ENCODE results near the gene MICB. TPM values are rescaled to one million over a fixed set of nuclear protein-coding genes. Genes with fewer than 3 reads are reported as not detected.

The MICB gene
- total and polyA plus RNA-seq, 2 of the 8 experiments (the other 6 are each of a cell fraction or from before 2014, with no cell fraction given) = 16.2 to 25.3 TPM

GRCh38 chr6:31462026-31462963 is 35.6 kb upstream of the MICB start:
- Histone ChIP-seq H4K20me1 (replicated peaks in 1 of 2; ENCODE audit: control insufficient read depth in 1 of 2, insufficient read depth in 2 of 2, low read length in 2 of 2) (no peaks in the 10 kb centered on the region), H3K23me2 (ENCODE audit: low read depth, low read length) (no peaks in the 10 kb centered on the region), H4K8ac (ENCODE audit: extremely low read depth, insufficient read depth, low read length) (no peak overlapping the region), H3K9me3 (ENCODE audit: insufficient read depth in 2 of 2, low read depth in 1 of 2, low read length in 1 of 2) (no peaks in the 10 kb centered on the region), H2AK5ac (ENCODE audit: low read depth, low read length) (0 out of 2 replicates have a peak overlapping the region, but pooled peaks have one; percentile 19), H3K4ac (replicated peaks; ENCODE audit: insufficient read length, low read depth, low read length) (no peak overlapping the region), H3K18ac (ENCODE audit: extremely low read depth, low read length) (peak overlapping the region; percentile 19), H3K79me2 (ENCODE audit: control insufficient read depth in 1 of 2, insufficient read depth in 2 of 2, low read length in 2 of 2) (no peaks in the 10 kb centered on the region), H2BK12ac (ENCODE audit: low read depth, low read length) (no peak overlapping the region), H2BK120ac (replicated peaks; ENCODE audit: low read depth, low read length) (no peak overlapping the region), H3K4me1 (replicated peaks in 1 of 4; ENCODE audit: control insufficient read depth in 3 of 4, insufficient read depth in 4 of 4, low read length in 3 of 4) (peaks cover 0 to 2% (median 0%) of the 10 kb centered on the region in 4 experiments; a peak in 1 of 7 replicates), H2AFZ (ENCODE audit: low read length) (peak overlapping the region; percentile 98), H3K14ac (ENCODE audit: insufficient read length) (no peak overlapping the region), H3K36me3 (ENCODE audit: control insufficient read depth in 2 of 4, insufficient read depth in 4 of 4, low read length in 3 of 4) (no peaks in the 10 kb centered on the region), H2BK5ac (ENCODE audit: low read depth, low read length) (no peak overlapping the region), H4K91ac (replicated peaks; ENCODE audit: insufficient read length, low read length) (no peak overlapping the region), H3K23ac (ENCODE audit: insufficient read length) (no peak overlapping the region), H3K9ac (replicated peaks in 1 of 4; ENCODE audit: extremely low read depth in 1 of 4, low read depth in 3 of 4, low read length in 3 of 4) (no peak overlapping the region), H3K79me1 (ENCODE audit: low read depth, low read length) (no peaks in the 10 kb centered on the region), H3K56ac (replicated peaks; ENCODE audit: insufficient read length, low read depth, low read length) (no peak overlapping the region), H2BK15ac (ENCODE audit: low read length) (peak overlapping the region; percentile 54; the same call in 1 of the 2 replicates), H3K4me3 (ENCODE audit: extremely low read depth in 1 of 4, insufficient read depth in 2 of 4, low read depth in 3 of 4, low read length in 4 of 4) (peak overlapping the region in 2 of 4 experiments; percentile 11 to 61; a peak in 5 of 8 replicates), H2BK20ac (ENCODE audit: low read length) (no peak overlapping the region), H3K27me3 (replicated peaks in 1 of 4; ENCODE audit: control insufficient read depth in 3 of 4, extremely low read depth in 1 of 4, insufficient read depth in 3 of 4, low read length in 3 of 4) (peaks cover 0 to 12% (median 0%) of the 10 kb centered on the region in 4 experiments; a peak in 3 of 7 replicates), H4K5ac (ENCODE audit: insufficient read length, low read depth, low read length) (no peak overlapping the region), H3K27ac (ENCODE audit: low read depth, low read length) (no peak overlapping the region), H3K4me2 (ENCODE audit: insufficient read depth in 1 of 2, low read depth in 2 of 2, low read length in 2 of 2) (peak overlapping the region; percentile 63 to 64)
- POLR2A ChIA-PET (ENCODE audit: partially characterized antibody) = interaction anchor here (0.6 to 2.1 kb wide), 14 partner anchors 9 to 217 kb away, joined by 3 to 11 read pairs (median 4); partner anchors contain the start of gene DDX39B
- peak in 1 of 2 experiments; percentile 55 for DNase-seq (ENCODE audit: low read depth in 1 of 2, low spot score in 2 of 2)
- CTCF ChIA-PET (ENCODE audit: partially characterized antibody) = interaction anchor here (1.1 to 2.0 kb wide), 5 partner anchors 9 to 23 kb away, joined by 3 to 10 read pairs (median 4); no protein-coding TSS in a partner anchor
- 59% methylated on average over 11 of the region's 11 CpGs; no CpG with 5 or more reads in 1 of the 2 experiments for WGBS, 2 experiments (ENCODE audit: extremely low coverage in 1 of 2, insufficient coverage in 1 of 2, insufficient read length in 1 of 2, insufficient replicate concordance in 2 of 2, low coverage in 1 of 2, low lambda C conversion rate in 2 of 2, missing lambda C conversion rate in 1 of 2)
- no peak for FAIRE-seq
- peak; percentile 69 for TF ChIP-seq ASH2L (IDR thresholded peaks at IDR 0.05; ENCODE audit: low read length)
- 0 out of 2 replicates have a peak, but pooled peaks have one; percentile 28 for TF ChIP-seq MAX (IDR thresholded peaks at IDR 0.05)
- no peak for TF ChIP-seq CHD1 (IDR thresholded peaks at IDR 0.05; ENCODE audit: low read depth, low read length)
- no peak for TF ChIP-seq KDM5A (IDR thresholded peaks at IDR 0.05; ENCODE audit: low read length)
